Ecto neural progenitor cell (in vitro differentiated cells): ENCODE results near the gene PPP1R13B.

Experiments
- DNase-seq: peaks from one replicate; pipeline ENCODE4 v3.0.0-alpha.2; 2018; ENCODE audit warnings: low spot score

The PPP1R13B gene

GRCh38 chr14:103729496-103730448, 117.6 kb downstream of the PPP1R13B start:
- DNase-seq, result no peak

- no peak for DNase-seq
These were observed 118.7 kb downstream of the PPP1R13B start for GRCh38 chr14:103728721-103729120.

GRCh38 chr14:103728141-103728540, 119.2 kb downstream of the PPP1R13B start:
- DNase-seq, result no peak

- no peak for DNase-seq
These were observed 119.9 kb downstream of the PPP1R13B start for GRCh38 chr14:103727313-103727980.

- DNase-seq, result no peak
These were observed 120.9 kb downstream of the PPP1R13B start for GRCh38 chr14:103726474-103726873.

GRCh38 chr14:103725739-103726395, 121.5 kb downstream of the PPP1R13B start:
- DNase-seq, result no peak

- DNase-seq, result no peak
These were observed 122.2 kb downstream of the PPP1R13B start for GRCh38 chr14:103725001-103725682.

- DNase-seq, result no peak
These were observed 123.3 kb downstream of the PPP1R13B start for GRCh38 chr14:103724116-103724515.

GRCh38 chr14:103723748-103724081, 123.7 kb downstream of the PPP1R13B start:
- DNase-seq, result no peak

GRCh38 chr14:103721334-103722120, 125.8 kb downstream of the PPP1R13B start:
- no peak for DNase-seq

- DNase-seq, result no peak
These were observed 127.6 kb downstream of the PPP1R13B start for GRCh38 chr14:103719751-103720150.

GRCh38 chr14:103718572-103718971, 128.8 kb downstream of the PPP1R13B start:
- DNase-seq, result no peak

GRCh38 chr14:103716899-103717411, 130.4 kb downstream of the PPP1R13B start:
- no peak for DNase-seq

- DNase-seq, result no peak
These were observed 131.1 kb downstream of the PPP1R13B start for GRCh38 chr14:103716091-103716801.

GRCh38 chr14:103715052-103716000, 132.0 kb downstream of the PPP1R13B start, which contains the start of the genes XRCC3 and ZFYVE21:
TSS of gene XRCC3 (minus strand) at chr14:103715451. CDS start at chr14:103711087, 4,364 bp downstream.
TSS of gene ZFYVE21 (plus strand) at chr14:103715810. CDS start at chr14:103715842, 32 bp downstream.
- DNase-seq, result peak; percentile 100

- DNase-seq, result no peak
These were observed 133.2 kb downstream of the PPP1R13B start for GRCh38 chr14:103714063-103714724.

- no peak for DNase-seq
These were observed 133.9 kb downstream of the PPP1R13B start for GRCh38 chr14:103713304-103714062.
